CD1c-positive myeloid dendritic cell (primary cell): ENCODE results near the gene SVOPL.
A peak's percentile ranks its signal among the peaks of the same experiment; 100 is the strongest.

ENCODE experiments used
- DNase-seq: peaks from one replicate; pipeline ENCODE4 v3.0.0-alpha.2; 2016; ENCODE audit errors: extremely low spot score

Gene SVOPL

DNA sequence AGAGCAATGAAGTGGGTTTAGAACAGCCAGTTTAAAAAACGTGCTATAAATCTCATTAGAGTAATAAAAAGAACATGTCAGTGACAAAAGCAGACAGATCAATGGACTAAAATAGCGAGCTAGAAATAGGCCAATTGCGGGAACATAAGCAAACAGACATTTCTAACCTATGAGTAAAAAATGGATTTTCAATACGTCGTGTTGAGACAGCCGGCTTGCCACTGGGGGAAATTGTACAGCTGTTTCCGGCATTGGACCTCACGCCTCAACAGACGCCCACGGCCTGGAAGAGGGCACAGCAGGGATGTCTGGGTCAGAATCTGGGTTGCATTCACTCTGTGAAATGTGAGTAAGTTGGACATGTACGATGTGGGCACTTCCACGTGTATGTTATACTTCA lies 92.9 kb downstream of the SVOPL start:
- no peak for DNase-seq

DNA sequence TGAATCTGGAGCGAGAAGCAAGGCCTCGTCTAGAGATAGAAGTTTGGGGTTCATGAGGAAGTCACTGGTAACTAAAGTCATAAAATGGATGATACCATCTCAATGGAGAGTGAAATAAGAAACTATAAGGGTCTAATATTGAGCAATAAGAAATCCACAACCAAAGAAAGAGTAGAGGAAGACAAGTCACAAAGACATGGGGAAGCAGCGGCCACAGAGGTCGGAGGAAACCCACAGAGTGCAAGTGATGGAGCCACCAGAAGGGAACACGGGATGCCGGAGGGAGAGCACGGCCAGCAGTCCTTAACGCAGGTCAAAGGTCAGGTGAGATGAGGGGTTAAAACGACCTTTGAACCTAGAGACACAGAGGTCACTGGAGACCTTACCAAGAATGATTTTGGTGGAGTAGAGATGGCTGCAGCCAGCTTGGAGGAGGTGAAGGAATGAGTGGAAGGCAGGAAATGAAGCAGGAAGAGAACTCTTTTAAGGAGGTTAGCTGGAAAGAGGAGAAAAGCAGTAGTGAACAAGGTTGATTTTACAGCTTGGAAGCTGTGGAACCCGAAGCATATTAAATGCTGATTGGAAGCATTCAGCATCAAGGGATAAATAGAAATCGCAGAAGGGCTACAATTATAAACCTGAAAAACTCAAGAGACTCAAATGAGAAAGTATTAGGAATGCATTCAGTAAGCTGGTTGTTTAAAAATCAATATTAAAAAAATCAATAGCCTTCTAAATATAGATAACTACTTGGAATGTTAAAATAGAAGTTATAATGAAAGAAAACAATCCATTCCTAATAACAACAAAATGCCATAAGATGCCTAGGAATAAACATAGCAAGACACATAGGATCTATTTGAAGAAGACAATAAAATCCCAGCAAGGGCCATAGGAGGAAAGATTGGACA lies 93.7 kb downstream of the SVOPL start:
- no peak for DNase-seq

DNA sequence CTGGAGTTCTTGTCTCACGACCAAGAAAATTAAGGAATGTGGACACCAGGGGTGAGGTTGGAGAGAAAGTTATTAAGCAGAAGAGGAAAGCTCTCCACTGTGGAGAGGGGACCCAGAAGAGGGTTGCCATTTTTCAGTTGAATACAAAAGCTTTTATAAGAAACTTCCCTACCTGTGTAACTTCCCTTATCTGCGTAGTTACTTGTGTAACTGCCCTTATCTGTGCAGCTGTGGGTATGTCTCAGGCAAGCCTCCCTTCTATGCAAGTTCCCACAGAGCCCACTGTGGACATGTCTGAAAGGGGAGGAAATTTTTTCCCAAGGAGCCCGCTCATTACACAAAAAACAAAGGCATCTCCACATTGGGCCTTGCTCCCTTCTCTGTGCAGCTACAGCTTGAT lies 94.9 kb downstream of the SVOPL start:
- DNase-seq: no peak

DNA sequence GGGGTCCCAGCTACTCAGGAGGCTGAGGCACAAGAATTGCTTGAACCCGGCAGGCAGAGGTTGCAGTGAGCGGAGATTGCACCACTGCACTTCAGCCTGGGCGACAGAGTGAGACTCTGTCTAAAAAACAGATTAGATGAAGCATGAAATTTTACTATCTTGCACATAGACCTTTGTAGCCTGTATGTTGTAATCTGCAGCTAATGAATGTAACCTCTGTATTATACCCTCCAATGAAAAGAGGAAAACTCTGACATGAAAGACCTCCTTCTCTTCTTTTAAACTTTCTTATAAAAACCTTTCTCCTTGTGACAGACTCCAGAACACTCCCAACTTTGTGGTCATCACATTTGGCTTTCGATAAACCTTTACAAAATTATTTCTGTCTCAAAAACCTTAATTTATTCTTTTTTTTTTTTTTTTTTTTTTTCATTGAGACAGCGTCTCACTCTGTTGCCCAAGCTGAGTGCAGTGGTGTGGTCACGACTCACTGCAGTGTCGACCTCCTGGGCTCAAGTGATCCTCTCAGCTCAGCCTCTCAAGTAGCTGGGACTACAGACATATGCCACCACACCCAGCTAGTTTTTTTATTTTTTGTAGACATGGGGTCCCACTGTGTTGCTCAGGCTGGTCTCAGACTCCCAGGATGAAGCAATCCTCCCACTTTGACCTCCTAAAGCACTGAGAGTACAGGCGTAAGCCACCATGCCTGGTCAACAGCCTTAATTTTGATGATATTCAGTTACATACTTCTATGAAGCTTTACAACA lies 97.4 kb downstream of the SVOPL start:
- no peak for DNase-seq

DNA sequence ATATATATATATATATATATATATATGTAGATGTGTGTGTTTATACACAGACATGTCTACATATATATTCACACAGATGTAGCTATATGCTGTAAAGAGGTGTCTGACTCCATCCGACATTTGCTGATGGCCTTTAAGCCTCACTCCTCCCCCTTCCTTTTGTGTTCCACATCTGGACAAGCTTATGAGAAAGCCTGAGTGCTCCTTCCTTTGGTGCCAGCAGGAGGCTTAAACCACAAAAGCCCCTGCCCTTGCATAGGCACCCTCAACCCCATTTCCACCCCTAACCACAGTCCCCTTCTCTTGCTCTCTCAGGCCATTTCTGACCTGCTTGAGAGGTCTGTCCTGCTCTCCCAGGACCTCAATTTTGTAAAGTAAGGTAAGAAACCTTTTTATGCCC lies 98.7 kb downstream of the SVOPL start:
- no peak for DNase-seq

DNA sequence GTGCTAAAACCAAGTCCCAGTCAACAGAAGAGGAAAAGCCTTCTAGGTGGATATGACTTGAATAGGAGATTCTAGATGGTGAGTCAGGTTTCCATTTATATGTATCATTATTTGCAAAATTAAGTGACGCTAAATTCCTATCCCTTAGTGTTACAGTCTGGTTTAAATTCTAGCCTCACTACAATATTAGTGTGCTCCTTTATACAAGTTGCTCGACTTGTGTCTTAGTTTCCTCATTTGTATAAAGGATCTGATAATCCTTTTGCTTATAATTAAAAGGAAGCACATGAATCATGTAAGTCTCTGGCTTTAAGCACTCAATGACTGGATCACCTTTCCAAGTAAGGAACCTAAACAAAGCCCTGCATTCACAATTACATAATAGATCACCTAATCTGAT lies 105.7 kb downstream of the SVOPL start:
- DNase-seq: no peak

DNA sequence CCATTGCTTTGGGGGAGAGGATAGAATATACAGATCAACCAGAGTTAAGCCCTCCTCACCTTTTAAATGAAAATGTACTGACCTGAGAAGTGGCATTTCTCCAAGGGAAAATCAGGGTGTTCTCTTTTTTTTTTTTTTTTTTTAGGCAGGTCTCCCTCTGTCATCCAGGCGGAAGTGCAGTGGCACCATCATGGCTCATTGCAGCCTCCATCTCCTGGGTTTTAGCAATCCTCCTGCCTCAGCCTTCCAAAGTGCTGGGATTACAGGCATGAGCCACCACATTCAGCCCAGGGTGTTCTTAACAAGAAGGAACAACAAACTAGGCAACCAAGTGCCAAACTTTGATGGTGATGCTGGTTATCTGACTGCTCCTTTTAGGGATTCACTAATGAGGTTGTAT lies 111.0 kb downstream of the SVOPL start:
- DNase-seq: no peak

DNA sequence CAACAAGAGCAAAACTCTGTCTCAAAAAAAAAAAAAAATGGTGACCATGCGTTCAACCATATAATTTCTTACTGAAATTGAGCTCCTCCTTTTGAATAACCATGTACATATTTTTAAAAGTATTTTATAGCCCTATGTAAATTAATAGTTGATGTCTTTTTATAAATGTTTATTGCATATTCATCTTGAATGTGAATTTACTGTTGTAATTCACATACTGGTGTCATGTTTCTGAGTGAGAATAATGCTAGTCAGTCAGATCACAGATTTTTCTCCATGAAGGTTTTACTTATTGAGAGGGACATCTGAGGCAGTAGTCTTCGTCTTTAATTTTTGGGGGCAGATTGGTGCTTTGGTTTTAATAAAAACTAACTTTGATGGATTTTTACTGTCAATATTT lies 112.2 kb downstream of the SVOPL start:
- no peak for DNase-seq

DNA sequence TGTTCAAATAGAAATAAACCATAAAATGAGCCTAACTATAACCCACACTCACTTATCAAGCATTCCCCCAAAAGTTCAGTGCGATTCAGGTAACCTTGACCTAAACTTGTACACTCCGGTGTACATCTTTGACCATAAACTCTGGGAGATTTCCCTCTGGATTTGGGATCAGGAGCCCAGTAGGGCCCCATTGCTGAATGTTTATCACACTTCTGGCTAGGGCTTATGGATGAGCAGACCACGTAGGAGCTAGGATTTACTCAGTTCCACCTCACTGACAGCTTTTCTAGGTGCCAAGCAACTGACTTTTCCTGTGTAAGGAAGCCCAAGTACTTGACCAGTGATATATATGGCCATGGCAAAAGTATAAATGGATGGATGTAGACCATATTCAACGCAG lies 113.7 kb downstream of the SVOPL start:
- no peak for DNase-seq

DNA sequence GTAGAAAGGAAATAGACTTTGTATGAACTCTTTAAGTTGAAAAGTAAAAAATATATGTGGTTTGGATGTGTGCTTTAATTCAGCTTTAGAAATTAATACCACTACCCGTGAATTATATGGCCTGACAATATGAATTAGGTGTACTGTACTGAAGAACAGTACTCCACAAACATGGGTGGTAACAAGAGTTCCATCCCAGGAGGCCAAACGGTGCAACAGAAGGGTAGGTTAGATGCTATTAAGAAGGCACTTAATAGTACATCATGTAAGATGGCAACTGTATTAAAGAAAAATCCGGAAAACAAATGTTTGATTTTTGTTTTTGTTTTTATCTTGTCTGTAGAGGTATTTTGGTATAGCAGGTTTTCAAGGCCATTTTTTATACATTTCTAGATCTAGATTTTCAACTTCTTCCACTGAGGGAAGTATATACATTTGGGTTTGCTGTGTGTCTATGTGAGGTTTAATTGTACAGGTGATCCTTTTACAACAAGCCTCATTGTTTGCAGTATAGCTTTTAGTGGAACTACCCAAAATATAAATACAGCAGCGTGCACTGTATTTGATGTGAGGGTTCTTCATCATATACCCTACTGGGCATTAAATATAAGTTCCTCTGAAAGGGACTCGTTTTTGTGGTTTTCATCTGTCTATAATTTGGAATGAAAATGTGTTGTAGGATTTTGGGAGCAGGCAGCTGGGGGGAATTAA lies 115.7 kb downstream of the SVOPL start:
- no peak for DNase-seq

DNA sequence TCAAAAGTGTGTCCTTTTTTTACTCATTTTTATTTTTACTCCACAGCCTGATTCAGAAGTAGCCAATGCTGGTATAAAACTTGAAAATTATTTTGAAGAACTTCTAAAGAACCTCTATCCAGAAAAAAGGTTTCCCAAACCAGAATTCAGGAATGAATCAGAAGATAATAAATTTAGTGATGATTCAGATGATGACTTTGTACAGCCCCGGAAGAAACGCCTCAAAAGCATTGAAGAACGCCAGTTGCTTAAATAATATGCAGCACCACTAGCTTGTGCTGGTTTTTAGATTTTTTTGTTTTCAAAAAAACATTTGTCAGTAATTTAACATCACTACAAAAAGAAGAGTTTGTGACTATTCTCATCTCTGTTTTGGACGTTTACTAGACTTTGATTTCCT lies 116.5 kb downstream of the SVOPL start:
- no peak for DNase-seq

DNA sequence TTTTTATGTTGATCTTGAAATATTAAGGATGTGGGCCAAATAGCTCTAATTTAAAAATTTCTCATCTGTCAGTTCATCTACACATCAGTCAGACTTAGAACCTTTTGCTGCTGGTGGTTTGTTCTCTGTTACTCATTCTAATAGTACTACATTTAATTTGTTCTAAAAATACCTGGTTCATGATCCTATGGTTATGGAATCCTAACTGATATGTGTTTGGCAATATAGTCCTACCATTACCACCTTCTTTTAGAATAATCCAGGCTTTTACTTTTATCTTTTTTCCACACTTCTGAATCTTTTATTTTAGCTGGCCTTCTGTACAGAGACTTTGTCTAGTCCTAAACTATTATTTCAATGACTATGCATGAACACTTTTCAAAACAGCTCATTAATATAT lies 116.9 kb downstream of the SVOPL start:
- DNase-seq: no peak

DNA sequence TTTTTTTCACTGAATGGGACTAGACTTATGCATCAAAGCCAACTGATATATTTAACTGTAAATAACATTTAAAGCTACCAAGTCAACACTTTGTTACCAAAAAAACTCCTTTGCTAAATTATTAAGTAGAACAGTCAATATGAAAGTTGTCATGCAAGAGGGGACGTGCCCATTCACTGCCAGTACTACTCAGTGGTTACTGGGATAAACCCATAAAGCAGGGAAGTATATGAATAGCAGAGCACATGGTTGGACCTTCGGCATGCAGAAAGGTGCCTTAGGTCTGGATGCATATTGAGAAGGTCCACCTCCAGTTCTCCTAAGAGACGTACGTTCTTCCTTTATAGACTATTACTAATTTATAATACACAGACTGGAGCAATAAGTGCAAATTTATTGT lies 120.1 kb downstream of the SVOPL start:
- DNase-seq: no peak

DNA sequence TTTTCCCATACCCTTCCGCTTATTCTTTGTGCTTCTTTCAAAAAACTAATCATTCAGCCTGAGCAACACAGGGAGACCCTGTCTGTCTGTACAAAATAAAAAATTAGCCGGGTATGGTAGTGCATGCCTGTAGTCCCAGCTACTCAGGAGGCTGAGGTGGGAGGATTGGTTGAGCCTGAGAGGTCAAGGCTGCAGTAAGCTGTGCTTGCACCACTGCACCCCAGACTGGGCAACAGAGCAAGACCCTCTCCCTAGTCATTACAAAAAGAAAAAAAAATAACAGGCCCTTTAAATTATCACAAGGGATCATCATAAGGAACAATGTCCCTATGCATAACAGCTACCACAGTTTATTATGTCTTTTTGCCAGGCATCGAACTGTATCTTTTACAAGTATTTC lies 121.5 kb downstream of the SVOPL start:
- DNase-seq: no peak

DNA sequence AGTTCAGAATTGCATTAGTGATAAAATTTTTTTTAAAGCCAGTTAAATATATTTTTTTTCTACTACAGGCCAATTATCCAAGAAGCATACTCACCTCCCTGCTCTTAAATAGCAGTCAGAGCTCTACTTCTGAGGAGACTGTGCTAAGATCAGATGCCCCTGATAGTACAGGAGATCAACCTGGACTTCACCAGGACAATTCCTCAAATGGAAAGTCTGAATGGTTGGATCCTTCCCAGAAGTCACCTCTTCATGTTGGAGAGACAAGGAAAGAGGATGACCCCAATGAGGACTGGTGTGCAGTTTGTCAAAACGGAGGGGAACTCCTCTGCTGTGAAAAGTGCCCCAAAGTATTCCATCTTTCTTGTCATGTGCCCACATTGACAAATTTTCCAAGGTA lies 122.0 kb downstream of the SVOPL start:
- DNase-seq: no peak

DNA sequence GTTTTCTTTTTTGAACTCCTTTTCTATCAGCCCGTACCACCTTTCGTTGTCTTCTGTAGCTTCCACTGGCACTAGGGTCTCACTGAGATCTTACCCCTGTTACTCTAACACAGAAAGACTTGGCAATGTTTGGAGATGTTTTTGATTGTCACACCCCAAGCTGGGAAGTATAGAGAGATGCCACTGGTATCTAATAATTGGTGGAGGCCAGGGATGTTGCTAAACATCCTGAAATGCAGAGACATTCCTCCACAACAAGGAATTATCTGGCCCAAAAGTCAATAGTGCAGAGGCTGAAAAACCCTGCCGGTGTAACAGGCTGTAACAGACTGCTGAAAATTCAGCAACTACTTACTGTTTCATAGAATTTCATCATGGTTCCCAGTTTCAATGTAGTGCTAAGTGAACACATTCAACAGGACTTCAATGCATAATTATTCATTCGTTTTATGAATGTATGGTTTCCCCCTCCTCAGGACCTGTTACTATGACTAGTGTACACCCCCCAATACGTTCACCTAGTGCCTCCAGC lies 125.2 kb downstream of the SVOPL start:
- no peak for DNase-seq

DNA sequence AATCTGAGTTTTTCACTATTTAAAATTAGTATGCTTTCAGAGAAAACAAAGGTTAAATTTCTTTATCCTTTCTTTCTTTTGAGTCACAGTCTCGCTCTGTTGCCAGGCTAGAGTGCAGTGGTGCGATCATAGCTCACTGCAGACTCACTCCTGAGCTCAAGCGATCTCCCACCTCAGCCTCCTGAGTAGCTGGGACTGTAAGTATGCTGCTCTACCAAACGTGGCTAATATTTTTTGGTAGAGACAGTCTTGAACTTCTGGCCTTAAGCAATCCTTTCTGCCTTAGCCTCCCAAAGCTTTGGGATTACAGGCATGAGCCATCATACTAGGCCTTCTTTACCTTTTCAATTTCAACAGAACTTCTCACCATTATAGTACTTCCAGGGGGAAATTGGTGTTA lies 127.4 kb downstream of the SVOPL start:
- no peak for DNase-seq

DNA sequence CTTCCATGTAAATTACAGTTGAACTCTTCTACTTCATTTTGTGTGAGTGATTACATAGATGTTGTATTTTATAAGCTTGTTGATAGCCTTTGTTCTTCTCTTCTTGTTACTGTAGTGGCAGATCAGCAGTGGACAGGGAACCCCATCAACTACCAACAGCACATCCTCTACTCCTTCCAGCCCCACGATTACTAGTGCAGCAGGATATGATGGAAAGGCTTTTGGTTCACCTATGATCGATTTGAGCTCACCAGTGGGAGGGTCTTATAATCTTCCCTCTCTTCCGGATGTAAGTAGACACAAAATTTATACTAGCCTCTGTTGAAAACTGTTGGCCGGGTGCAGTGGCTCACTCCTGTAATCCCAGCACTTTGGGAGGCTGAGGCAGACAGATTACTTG lies 130.4 kb downstream of the SVOPL start:
- DNase-seq: no peak

DNA sequence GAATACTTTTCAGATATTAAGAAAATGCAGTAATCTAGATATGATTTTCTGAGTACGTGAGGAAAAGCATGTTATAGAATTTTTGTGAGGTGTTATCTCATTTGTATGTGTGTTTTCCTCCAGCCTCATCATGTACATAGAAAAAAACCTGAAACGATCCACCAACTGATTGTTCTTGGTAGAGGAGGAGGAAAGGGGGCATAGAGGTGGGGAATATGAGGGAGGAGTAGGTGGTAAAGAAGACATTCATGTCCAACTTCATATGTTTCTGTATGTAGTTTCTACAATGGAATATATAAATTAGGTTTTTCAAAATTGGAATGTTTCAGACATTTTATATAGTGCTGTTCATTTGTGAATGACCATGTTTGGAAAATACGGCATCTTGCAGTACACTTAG lies 131.7 kb downstream of the SVOPL start:
- no peak for DNase-seq

DNA sequence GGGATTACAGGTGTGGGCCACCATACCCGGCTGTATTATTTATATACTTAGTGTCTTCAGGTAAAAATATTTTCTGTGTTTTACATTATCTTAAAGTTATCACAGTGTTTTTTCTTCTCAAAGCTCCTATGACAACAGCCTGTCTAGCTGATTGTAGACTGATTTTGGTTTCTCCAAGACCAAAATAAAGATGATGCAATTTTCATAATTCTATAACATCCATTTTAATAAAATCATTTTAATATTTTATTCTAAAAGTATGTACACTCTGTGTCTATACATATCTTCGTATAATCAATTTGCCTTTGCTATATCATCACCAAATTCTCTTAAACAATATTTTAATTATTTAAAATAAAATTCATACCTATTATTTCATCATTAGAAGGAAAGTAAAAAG lies 132.5 kb downstream of the SVOPL start:
- DNase-seq: no peak

DNA sequence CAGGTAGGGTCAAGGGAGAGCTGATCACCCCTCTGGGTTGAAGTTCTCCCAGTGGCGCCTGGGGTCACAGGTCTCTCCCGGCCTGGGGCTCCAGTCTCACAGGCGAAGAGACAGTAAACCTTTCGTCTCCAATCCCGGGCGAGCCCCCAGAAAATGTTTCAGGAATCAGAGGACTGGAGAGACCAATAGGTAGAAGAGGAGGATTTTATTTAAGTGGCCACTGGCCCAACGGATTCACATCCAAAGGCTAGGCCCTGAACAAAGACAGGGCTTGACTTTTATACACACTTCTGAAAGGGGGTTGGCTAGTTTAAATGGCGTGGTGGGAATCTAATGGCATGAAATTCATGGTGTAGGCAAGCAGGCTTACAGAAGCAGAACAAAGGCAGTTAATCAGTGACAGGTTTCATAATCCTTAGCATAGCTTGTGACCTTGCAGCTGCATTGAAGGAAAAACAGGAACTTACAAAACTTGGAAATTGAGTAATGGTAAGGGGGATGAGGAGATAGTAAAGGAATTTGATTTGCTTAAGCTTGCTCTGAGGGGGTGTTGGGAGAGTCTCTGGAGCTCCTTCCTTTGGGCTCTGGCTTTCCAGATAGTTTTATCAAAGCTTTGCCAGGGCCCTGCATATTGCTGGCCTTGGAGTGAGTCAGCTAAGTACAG lies 135.6 kb downstream of the SVOPL start:
- DNase-seq: peak; percentile 70

DNA sequence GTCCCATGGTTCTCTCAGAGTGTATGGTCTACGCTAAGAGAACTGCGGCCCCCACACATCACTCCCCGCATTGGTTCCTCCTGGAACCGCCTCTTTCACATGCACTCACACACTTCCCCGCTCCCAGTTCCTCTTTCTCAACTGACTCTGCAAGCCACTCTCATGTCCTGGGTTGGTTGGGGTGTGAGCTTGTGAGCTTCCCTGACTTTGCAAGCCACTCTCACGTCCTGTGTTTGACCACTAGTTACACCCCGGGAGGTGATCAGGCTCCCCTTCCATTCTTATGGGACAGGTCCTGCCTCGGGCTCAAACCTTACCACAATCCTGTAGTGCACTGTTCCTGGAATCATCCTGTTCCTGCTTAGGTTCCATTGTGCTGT lies 136.1 kb downstream of the SVOPL start:
- peak; percentile 46 for DNase-seq
